IMR-90 (cell line): ENCODE measurements around the gene FRAS1. TPM values are rescaled to one million over a fixed set of nuclear protein-coding genes. Genes with fewer than 3 reads are reported as not detected.

ENCODE experiments used
- ATAC-seq: fragments of 200-7000 bp; cut with Tn5 transposase; 2 replicates; pipeline ENCODE4 v1.9.1; 2020; ENCODE audit warnings: low read depth, mild to moderate bottlenecking, moderate library complexity
- BruUV-seq: library from RNA; stranded (reverse); fragments of 400-500 nt; replicated peaks from 2 replicates; lab custom pipeline; 2021; lab: Mats Ljungman, UMichigan
- CTCF ChIA-PET: fragments of 300-600 bp; formaldehyde crosslinking; extraction: SDS; loops from one replicate; lab custom pipeline; 2021; ENCODE audit warnings: antibody characterized with exemption; lab: Yijun Ruan, JAX
- POLR2A ChIA-PET: fragments of 300-600 bp; sonication (Branson Sonifier 250); formaldehyde crosslinking; loops from one replicate; lab custom pipeline; 2022; ENCODE audit warnings: antibody characterized with exemption; ENCODE audit not compliant: unreplicated experiment; lab: Charles Lee
- DNase-seq: peaks from one replicate; pipeline ENCODE4 v3.0.0; 2013
- H2AFZ ChIP-seq: replicated peaks from 2 replicates; pipeline ENCODE3; 2013; ENCODE audit warnings: low read length, mild to moderate bottlenecking; ENCODE audit not compliant: poor library complexity
- H2AK5ac ChIP-seq: 2 replicates; pipeline ENCODE4 v1.6.1; 2013; ENCODE audit warnings: low read depth, low read length, inconsistent platforms
- H2AK9ac ChIP-seq: replicated peaks from 2 replicates; pipeline ENCODE3; 2013; ENCODE audit warnings: mild to moderate bottlenecking, low read depth, low read length, moderate library complexity; ENCODE audit not compliant: poor library complexity
- H2BK120ac ChIP-seq: 2 replicates; pipeline ENCODE4 v1.6.1; 2013; ENCODE audit warnings: low read depth, low read length, inconsistent platforms
- H2BK15ac ChIP-seq: 3 replicates; pipeline ENCODE4 v1.6.1; 2013; ENCODE audit warnings: low read depth, low read length, inconsistent platforms
- H2BK20ac ChIP-seq: 2 replicates; pipeline ENCODE4 v1.6.1; 2013; ENCODE audit warnings: low read depth, mild to moderate bottlenecking, inconsistent platforms, low read length, moderate library complexity
- H2BK5ac ChIP-seq: 2 replicates; pipeline ENCODE4 v1.6.1; 2013; ENCODE audit warnings: mild to moderate bottlenecking, low read depth, low read length, inconsistent platforms; ENCODE audit not compliant: poor library complexity, severe bottlenecking
- H3K14ac ChIP-seq: replicated peaks from 2 replicates; pipeline ENCODE4 v1.6.1; 2013; ENCODE audit warnings: low read depth, low read length, inconsistent platforms
- H3K18ac ChIP-seq: 2 replicates; pipeline ENCODE4 v1.6.1; 2013; ENCODE audit warnings: low read depth, low read length, control low read depth
- H3K23ac ChIP-seq: 2 replicates; pipeline ENCODE4 v1.6.1; 2013; ENCODE audit warnings: low read depth, low read length, inconsistent platforms
- H3K27ac ChIP-seq: 2 replicates; pipeline ENCODE4 v1.5.1; 2013; ENCODE audit warnings: mild to moderate bottlenecking, control low read depth, low read length; ENCODE audit not compliant: insufficient read depth
- H3K27me3 ChIP-seq: 2 replicates; pipeline ENCODE4 v1.6.1; 2013; ENCODE audit warnings: low read length; ENCODE audit not compliant: control insufficient read depth, insufficient read depth
- H3K36me3 ChIP-seq: 2 replicates; pipeline ENCODE4 v1.6.1; 2013; ENCODE audit warnings: low read length, mixed read lengths; ENCODE audit not compliant: control insufficient read depth, insufficient read depth
- H3K4ac ChIP-seq: 2 replicates; pipeline ENCODE4 v1.6.1; 2013; ENCODE audit warnings: low read depth, low read length, inconsistent platforms
- H3K4me1 ChIP-seq: 2 replicates; pipeline ENCODE4 v1.6.1; 2013; ENCODE audit warnings: low read length, mixed read lengths; ENCODE audit not compliant: control insufficient read depth, insufficient read depth
- H3K4me2 ChIP-seq: 2 replicates; pipeline ENCODE4 v1.6.1; 2013; ENCODE audit warnings: low read depth, mild to moderate bottlenecking, control low read depth, low read length, moderate library complexity
- H3K4me3 ChIP-seq: 2 replicates; pipeline ENCODE4 v1.5.1; 2013; ENCODE audit warnings: low read depth, mild to moderate bottlenecking, control low read depth, low read length, moderate library complexity; ENCODE audit not compliant: insufficient read depth
- H3K56ac ChIP-seq: 2 replicates; pipeline ENCODE4 v1.6.1; 2013; ENCODE audit warnings: low read length, inconsistent platforms; ENCODE audit not compliant: insufficient read depth; ENCODE audit errors: extremely low read depth
- H3K79me1 ChIP-seq, 2 experiments: 2 replicates each; pipeline ENCODE4 v1.6.1; 2013; ENCODE audit warnings: low read length in 2 of 2, inconsistent platforms in 1 of 2, low read depth in 1 of 2
- H3K9ac ChIP-seq: 2 replicates; pipeline ENCODE4 v1.6.1; 2013; ENCODE audit warnings: low read depth, low read length, control low read depth
- H3K9me1 ChIP-seq: 2 replicates; pipeline ENCODE4 v1.6.1; 2013; ENCODE audit warnings: low read length, inconsistent platforms; ENCODE audit not compliant: insufficient read depth
- H3K9me3 ChIP-seq: 2 replicates; pipeline ENCODE4 v1.6.1; 2013; ENCODE audit warnings: low read length; ENCODE audit not compliant: control insufficient read depth, insufficient read depth
- H4K20me1 ChIP-seq: 2 replicates; pipeline ENCODE4 v1.6.1; 2013; ENCODE audit warnings: low read length, inconsistent platforms; ENCODE audit not compliant: insufficient read depth
- H4K5ac ChIP-seq: 2 replicates; pipeline ENCODE4 v1.6.1; 2013; ENCODE audit warnings: mild to moderate bottlenecking, low read depth, low read length, control low read depth
- H4K8ac ChIP-seq, 2 experiments: 2 replicates each; pipeline ENCODE4 v1.6.1; 2013; ENCODE audit warnings: low read depth in 2 of 2, low read length in 2 of 2, control low read depth in 1 of 2, inconsistent platforms in 1 of 2
- H4K91ac ChIP-seq: 2 replicates; pipeline ENCODE4 v1.6.1; 2013; ENCODE audit warnings: low read depth, low read length, inconsistent platforms; ENCODE audit not compliant: insufficient read depth
- BHLHE40 ChIP-seq: fragments of 150-350 bp; IDR thresholded peaks from 2 replicates; pipeline ENCODE4 v1.6.1; 2016; ENCODE audit warnings: mild to moderate bottlenecking, low read depth, low read length
- CEBPB ChIP-seq: IDR thresholded peaks from 2 replicates; pipeline ENCODE4 v1.6.1; 2012; ENCODE audit warnings: low read depth, low read length, improper control_type of control experiment
- CHD1 ChIP-seq: IDR thresholded peaks from 2 replicates; pipeline ENCODE4 v1.6.1; 2012; ENCODE audit warnings: low read depth, low read length, improper control_type of control experiment
- CTCF ChIP-seq: conservative IDR thresholded peaks from 2 replicates; pipeline ENCODE4 v1.5.1; 2012; ENCODE audit warnings: mild to moderate bottlenecking, low read depth, low read length, improper control_type of control experiment
- ELK1 ChIP-seq: fragments of 150-350 bp; IDR thresholded peaks from 2 replicates; pipeline ENCODE4 v1.6.1; 2016; ENCODE audit warnings: low read depth, mild to moderate bottlenecking, low read length, moderate library complexity, borderline replicate concordance
- FOS ChIP-seq: fragments of 150-350 bp; IDR thresholded peaks from 2 replicates; pipeline ENCODE4 v1.6.1; 2016; ENCODE audit warnings: low read depth, low read length
- MAFK ChIP-seq: IDR thresholded peaks from 2 replicates; pipeline ENCODE4 v1.6.1; 2012; ENCODE audit warnings: low read depth, low read length, improper control_type of control experiment
- MAZ ChIP-seq: IDR thresholded peaks from 2 replicates; pipeline ENCODE4 v1.6.1; 2012; ENCODE audit warnings: low read depth, mild to moderate bottlenecking, low read length, improper control_type of control experiment, moderate library complexity, borderline replicate concordance
- MXI1 ChIP-seq: IDR thresholded peaks from 2 replicates; pipeline ENCODE4 v1.6.1; 2012; ENCODE audit warnings: low read depth, mild to moderate bottlenecking, low read length, moderate library complexity, borderline replicate concordance
- NFE2L2 ChIP-seq: fragments of 150-350 bp; IDR thresholded peaks from 2 replicates; pipeline ENCODE4 v1.6.1; 2016; ENCODE audit warnings: low read depth, mild to moderate bottlenecking, low read length
- POLR2A ChIP-seq: IDR thresholded peaks from 2 replicates; pipeline ENCODE4 v1.6.1; 2012; ENCODE audit warnings: mild to moderate bottlenecking, low read depth, low read length
- RAD21 ChIP-seq: IDR thresholded peaks from 2 replicates; pipeline ENCODE4 v1.6.1; 2012; ENCODE audit warnings: low read length, improper control_type of control experiment
- RCOR1 ChIP-seq: IDR thresholded peaks from 2 replicates; pipeline ENCODE4 v1.6.1; 2012; ENCODE audit warnings: mild to moderate bottlenecking, low read length, improper control_type of control experiment; ENCODE audit not compliant: insufficient replicate concordance
- RFX5 ChIP-seq: IDR thresholded peaks from 2 replicates; pipeline ENCODE4 v1.8.0; 2012; ENCODE audit warnings: low read depth, mild to moderate bottlenecking, low read length, moderate library complexity
- SMC3 ChIP-seq: fragments of 150-350 bp; IDR thresholded peaks from 2 replicates; pipeline ENCODE4 v1.6.1; 2016; ENCODE audit warnings: low read depth, mild to moderate bottlenecking, antibody characterized with exemption, low read length, moderate library complexity
- USF2 ChIP-seq: fragments of 150-350 bp; IDR thresholded peaks from 2 replicates; pipeline ENCODE4 v1.6.1; 2017; ENCODE audit warnings: mild to moderate bottlenecking, antibody characterized with exemption, low read length, low read depth
- WGBS, 2 experiments: methylation state at CpG; one replicate each; pipeline versions ENCODE4 v1.1.5 to v1.1.7; 2013; ENCODE audit warnings: missing lambda C conversion rate in 2 of 2; ENCODE audit not compliant: insufficient read length in 1 of 2; ENCODE audit errors: extremely low coverage in 2 of 2; 5-methylcytosine and 5-hydroxymethylcytosine counted together
- dilution Hi-C: fragments of 300-500 bp; cut with HindIII; formaldehyde crosslinking; loops from one replicate; pipeline ENCODE4 v1.14.3; 2018; ENCODE audit warnings: low sequenced_read_pairs; ENCODE audit not compliant: unreplicated experiment
- in situ Hi-C: fragments of 300-500 bp; cut with MboI; formaldehyde crosslinking; loops from 3 replicates; pipeline ENCODE4 v1.14.3; 2019; ENCODE audit warnings: low sequenced_read_pairs, inconsistent platforms, mixed read lengths
- intact Hi-C: fragments of 100-400 bp; cut with micrococcal nuclease; formaldehyde crosslinking; loops from 2 replicates; pipeline ENCODE4 v1.10.0; 2022
- polyA plus RNA-seq, 3 experiments: library from polyadenylated mRNA; depleted of rRNA; stranded (reverse); fragments of >200 nt; gene quantifications; 2 replicates each; pipeline ENCODE4 v1.2.3, GENCODE V29; 2012; ENCODE audit warnings: low replicate concordance in 1 of 3
- total RNA-seq: library from RNA; depleted of rRNA; stranded (reverse); fragments of >200 nt; gene quantifications from 2 replicates; pipeline ENCODE4 v1.2.3, GENCODE V29; 2012

Gene FRAS1
- total and polyA plus RNA-seq, 2 of the 4 experiments (the other 2 are of a cell fraction): under 0.01 to 0.03 TPM

- ChIA-PET POLR2A (no interaction called here), CTCF (no interaction called here)
- H2BK120ac ChIP-seq: no peak overlapping the region
- no peak overlapping the region for H4K91ac ChIP-seq
- no peaks in the 10 kb centered on the region for H3K4me1 ChIP-seq
- H4K5ac ChIP-seq: no peak overlapping the region
- no peak overlapping the region for H3K4ac ChIP-seq
- H2AK5ac ChIP-seq: no peak overlapping the region
- no peaks in the 10 kb centered on the region for H3K36me3 ChIP-seq
- TF ChIP-seq NFE2L2: no peak
- TF ChIP-seq CHD1: no peak
- no peak for TF ChIP-seq CEBPB
- no peak for TF ChIP-seq USF2
- TF ChIP-seq MAZ: no peak
- no peak for TF ChIP-seq RCOR1
- TF ChIP-seq MXI1: no peak
- TF ChIP-seq FOS: no peak
- no peak for TF ChIP-seq MAFK
- no peak for TF ChIP-seq POLR2A
- no peak for TF ChIP-seq RFX5
- no peak for TF ChIP-seq ELK1
- no peak for TF ChIP-seq SMC3
- no peak for TF ChIP-seq CTCF
- no peak for TF ChIP-seq RAD21
- no peak for TF ChIP-seq BHLHE40
- H2BK5ac ChIP-seq: no peak overlapping the region
- intact Hi-C loops: no loop called here
- no peak for DNase-seq
- no peaks in the 10 kb centered on the region for H4K20me1 ChIP-seq
- dilution Hi-C loops: no loop called here
- H3K4me2 ChIP-seq: no peak overlapping the region
- no CpG with 5 or more reads among the region's 4 CpGs for WGBS, 2 experiments
- H3K4me3 ChIP-seq: no peak overlapping the region
- BruUV-seq: no TSS peak
- no peak for ATAC-seq
- no peak overlapping the region for H2BK20ac ChIP-seq
- H2BK15ac ChIP-seq: no peak overlapping the region
- no peak overlapping the region for H2AK9ac ChIP-seq
- H3K27ac ChIP-seq: no peak overlapping the region
- no peaks in the 10 kb centered on the region for H3K9me1 ChIP-seq
- H3K27me3 ChIP-seq: peaks cover 2% of the 10 kb centered on the region; the same call in 1 of the 2 replicates
- H3K9me3 ChIP-seq: no peaks in the 10 kb centered on the region
- no peak overlapping the region for H3K23ac ChIP-seq
- H3K9ac ChIP-seq: no peak overlapping the region
- H2AFZ ChIP-seq: no peak overlapping the region
- no peak overlapping the region for H4K8ac ChIP-seq
- H3K14ac ChIP-seq: no peak overlapping the region
- in situ Hi-C loops: no loop called here
- no peaks in the 10 kb centered on the region for H3K79me1 ChIP-seq
- no peak overlapping the region for H3K18ac ChIP-seq
- no peak overlapping the region for H3K56ac ChIP-seq
Measured at GRCh38 chr4:78065508-78066192, 8.5 kb downstream of the FRAS1 start.
